AG09309 (cell line): ENCODE data around the gene SPTAN1.
A peak's percentile ranks its signal among the peaks of the same experiment; 100 is the strongest.
"Not testable (repeated sequence)": the region's sequence is repeated elsewhere in the genome, so short reads cannot be mapped to it uniquely, and the experiment has no call there.

Experiments
- DNase-seq: peaks from one replicate; pipeline ENCODE4 v3.0.0-alpha.2; 2010; ENCODE audit warnings: low read depth
- H3K4me3 ChIP-seq: 2 replicates; pipeline ENCODE4 v1.5.1; 2011; ENCODE audit warnings: mild to moderate bottlenecking, low read depth, low read length, moderate library complexity; ENCODE audit not compliant: control insufficient read depth
- TF ChIP-seq, protein P1 (sequence below): IDR thresholded peaks from 2 replicates; pipeline ENCODE4 v1.5.1; 2011; ENCODE audit warnings: mild to moderate bottlenecking, low read depth, low read length, inconsistent platforms; ENCODE audit not compliant: insufficient read depth, control insufficient read depth; ENCODE audit errors: missing control alignments

Gene SPTAN1

GRCh38 chr9:128552153-128552743, at the start of gene SPTAN1:
Gene SPTAN1, plus strand, starts transcription at chr9:128552587. Its CDS starts 14,154 bp downstream, at chr9:128566741.
- peak within 1 kb of the TSS; percentile 96 for H3K4me3 ChIP-seq
- TF ChIP-seq, protein P1, sequence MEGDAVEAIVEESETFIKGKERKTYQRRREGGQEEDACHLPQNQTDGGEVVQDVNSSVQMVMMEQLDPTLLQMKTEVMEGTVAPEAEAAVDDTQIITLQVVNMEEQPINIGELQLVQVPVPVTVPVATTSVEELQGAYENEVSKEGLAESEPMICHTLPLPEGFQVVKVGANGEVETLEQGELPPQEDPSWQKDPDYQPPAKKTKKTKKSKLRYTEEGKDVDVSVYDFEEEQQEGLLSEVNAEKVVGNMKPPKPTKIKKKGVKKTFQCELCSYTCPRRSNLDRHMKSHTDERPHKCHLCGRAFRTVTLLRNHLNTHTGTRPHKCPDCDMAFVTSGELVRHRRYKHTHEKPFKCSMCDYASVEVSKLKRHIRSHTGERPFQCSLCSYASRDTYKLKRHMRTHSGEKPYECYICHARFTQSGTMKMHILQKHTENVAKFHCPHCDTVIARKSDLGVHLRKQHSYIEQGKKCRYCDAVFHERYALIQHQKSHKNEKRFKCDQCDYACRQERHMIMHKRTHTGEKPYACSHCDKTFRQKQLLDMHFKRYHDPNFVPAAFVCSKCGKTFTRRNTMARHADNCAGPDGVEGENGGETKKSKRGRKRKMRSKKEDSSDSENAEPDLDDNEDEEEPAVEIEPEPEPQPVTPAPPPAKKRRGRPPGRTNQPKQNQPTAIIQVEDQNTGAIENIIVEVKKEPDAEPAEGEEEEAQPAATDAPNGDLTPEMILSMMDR, result no peak
- peak; percentile 40 for DNase-seq

- peak; percentile 67 for DNase-seq
- not testable (repeated sequence) for H3K4me3 ChIP-seq
These were observed 49.0 kb upstream of the SPTAN1 start for GRCh38 chr9:128503415-128503825.

DNA sequence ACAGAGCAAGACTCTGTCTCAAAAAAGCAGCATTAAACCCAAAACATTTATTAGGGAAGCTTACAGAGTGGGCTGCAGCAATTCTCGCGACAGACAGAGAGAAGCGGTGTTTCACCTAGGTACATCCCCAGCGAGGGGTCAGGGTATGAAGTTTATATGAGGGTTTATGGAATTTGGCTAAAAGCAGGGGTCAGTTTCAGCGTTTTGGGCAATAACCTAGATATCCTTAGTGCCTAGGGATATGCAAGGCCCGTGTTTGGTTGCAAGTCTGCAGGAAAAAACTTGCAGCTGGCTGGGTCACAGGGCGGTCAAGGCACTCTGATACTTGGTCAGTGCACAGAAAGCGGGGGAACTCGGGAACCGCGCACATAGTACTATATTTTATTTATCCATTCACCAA, 48.5 kb upstream of the SPTAN1 start:
- TF ChIP-seq, protein P1, result no peak
- peak overlapping the region; percentile 58 for H3K4me3 ChIP-seq
- no peak for DNase-seq

GRCh38 chr9:128504485-128505413, 47.6 kb upstream of the SPTAN1 start, which contains the start of gene GLE1:
Gene GLE1, plus strand, starts transcription at chr9:128504719. Its CDS starts 87 bp downstream, at chr9:128504806.
- peak within 1 kb of the TSS; percentile 58 for H3K4me3 ChIP-seq
- TF ChIP-seq, protein P1, result no peak
- peak; percentile 34 for DNase-seq

DNA sequence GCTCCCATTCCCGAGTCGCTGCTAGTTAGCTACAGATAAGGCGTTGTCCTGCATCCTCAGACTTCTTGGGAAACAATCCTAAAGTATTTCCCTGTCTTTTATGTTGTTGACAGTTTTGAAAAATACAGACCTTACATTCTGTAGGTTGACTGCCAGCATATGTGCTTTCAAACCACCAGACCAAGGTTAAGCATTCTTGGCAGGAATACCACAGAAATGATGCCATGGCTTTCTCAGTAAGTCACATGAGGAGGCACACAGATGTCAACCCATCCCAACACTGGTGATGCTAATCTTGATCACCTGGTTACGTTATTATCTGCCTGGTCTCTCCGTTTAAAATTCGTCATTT, 47.0 kb upstream of the SPTAN1 start:
- peak overlapping the region; percentile 58 for H3K4me3 ChIP-seq
- DNase-seq, result no peak
- TF ChIP-seq, protein P1, result no peak

- H3K4me3 ChIP-seq, DNase-seq: not testable (repeated sequence)
These were observed 46.5 kb upstream of the SPTAN1 start for GRCh38 chr9:128505906-128506305.

DNA sequence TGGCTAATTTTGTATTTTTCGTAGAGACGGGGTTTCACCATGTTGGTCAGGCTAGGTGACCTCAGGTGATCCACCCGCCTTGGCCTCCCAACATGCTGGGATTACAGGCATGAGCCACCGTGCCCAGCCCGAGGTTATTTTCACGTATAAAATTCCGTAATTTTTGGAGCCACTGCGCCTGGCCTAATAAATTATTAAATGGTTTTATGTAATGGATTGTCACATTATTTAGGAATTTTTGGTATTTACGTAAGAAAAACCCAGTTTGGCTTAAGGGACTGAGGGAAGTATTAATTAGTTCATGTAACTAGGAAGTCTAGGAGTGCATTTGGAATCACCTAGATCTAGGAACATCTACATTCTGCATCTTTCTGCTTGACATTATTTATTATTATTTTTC, 39.6 kb upstream of the SPTAN1 start:
- TF ChIP-seq, protein P1, result no peak
- H3K4me3 ChIP-seq, result no peak overlapping the region
- DNase-seq, result no peak

DNA sequence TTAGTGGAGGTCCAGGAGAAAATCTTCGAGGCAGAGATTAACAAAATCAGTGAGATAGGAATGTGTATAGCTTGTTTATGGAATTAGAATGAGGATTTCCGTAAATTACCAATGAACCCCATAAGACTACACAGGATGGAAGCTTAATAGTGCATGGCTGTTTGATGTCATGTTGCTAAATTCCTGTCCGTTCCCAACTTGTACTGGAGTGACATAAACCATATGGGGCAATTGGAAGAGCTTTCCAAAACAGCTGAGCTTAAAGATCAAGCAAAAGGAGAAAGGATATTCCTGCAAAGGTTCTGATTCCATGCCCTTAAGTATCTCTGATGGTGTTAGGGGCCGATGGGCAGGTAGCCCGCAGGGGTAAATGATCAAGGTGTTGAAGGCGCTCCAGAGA, 30.4 kb upstream of the SPTAN1 start:
- TF ChIP-seq, protein P1, result no peak

More for the DNA sequence above, 30.4 kb upstream of the SPTAN1 start:
- H3K4me3 ChIP-seq, result no peak overlapping the region
- DNase-seq, result no peak
